Measurements from ENCODE around the gene TEX14. TPM values are rescaled to one million over a fixed set of nuclear protein-coding genes. Genes with fewer than 3 reads are reported as not detected.

TEX14 gene
- polyA plus RNA-seq, 1 of the 3 experiments (the other 2 are of a cell fraction): 0.02 TPM

DNA sequence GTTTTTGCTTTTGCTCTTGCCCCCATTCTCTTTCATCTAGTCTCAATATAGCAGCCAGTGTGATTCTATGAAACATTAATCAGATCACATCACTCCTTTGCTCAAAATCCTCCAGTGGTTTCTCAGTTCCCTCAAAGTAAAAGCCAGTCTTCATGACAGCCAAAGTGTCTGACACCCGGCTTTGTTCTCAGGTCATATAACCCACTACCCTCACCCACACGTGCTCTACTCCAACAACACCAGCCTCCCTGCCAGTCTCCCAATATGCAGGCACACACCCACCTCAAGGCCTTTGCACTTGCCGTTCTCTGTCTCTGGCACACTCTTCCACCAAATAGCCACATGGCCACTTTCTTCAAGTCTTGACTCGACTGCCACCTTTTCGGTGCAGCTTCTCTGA lies 181.8 kb downstream of the TEX14 start:
- TF ChIP-seq RXRA (IDR thresholded peaks at IDR 0.05; ENCODE audit: borderline replicate concordance, low read depth) (no peak), FOXJ3 (CRISPR knock-in tag; IDR thresholded peaks at IDR 0.05) (no peak), SIN3A (IDR thresholded peaks at IDR 0.05; ENCODE audit: borderline replicate concordance, low read depth, low read length) (no peak), ELF1 (IDR thresholded peaks at IDR 0.05) (no peak), FOXM1 (IDR thresholded peaks at IDR 0.05; ENCODE audit: low read depth) (no peak), JUND (IDR thresholded peaks at IDR 0.05) (no peak), GATA2 (CRISPR knock-in tag; IDR thresholded peaks at IDR 0.05) (no peak)
- TF ChIP-seq, protein P1, sequence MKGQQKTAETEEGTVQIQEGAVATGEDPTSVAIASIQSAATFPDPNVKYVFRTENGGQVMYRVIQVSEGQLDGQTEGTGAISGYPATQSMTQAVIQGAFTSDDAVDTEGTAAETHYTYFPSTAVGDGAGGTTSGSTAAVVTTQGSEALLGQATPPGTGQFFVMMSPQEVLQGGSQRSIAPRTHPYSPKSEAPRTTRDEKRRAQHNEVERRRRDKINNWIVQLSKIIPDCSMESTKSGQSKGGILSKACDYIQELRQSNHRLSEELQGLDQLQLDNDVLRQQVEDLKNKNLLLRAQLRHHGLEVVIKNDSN (IDR thresholded peaks at IDR 0.05; ENCODE audit: borderline replicate concordance, low read depth): no peak
- TF ChIP-seq, protein P2, sequence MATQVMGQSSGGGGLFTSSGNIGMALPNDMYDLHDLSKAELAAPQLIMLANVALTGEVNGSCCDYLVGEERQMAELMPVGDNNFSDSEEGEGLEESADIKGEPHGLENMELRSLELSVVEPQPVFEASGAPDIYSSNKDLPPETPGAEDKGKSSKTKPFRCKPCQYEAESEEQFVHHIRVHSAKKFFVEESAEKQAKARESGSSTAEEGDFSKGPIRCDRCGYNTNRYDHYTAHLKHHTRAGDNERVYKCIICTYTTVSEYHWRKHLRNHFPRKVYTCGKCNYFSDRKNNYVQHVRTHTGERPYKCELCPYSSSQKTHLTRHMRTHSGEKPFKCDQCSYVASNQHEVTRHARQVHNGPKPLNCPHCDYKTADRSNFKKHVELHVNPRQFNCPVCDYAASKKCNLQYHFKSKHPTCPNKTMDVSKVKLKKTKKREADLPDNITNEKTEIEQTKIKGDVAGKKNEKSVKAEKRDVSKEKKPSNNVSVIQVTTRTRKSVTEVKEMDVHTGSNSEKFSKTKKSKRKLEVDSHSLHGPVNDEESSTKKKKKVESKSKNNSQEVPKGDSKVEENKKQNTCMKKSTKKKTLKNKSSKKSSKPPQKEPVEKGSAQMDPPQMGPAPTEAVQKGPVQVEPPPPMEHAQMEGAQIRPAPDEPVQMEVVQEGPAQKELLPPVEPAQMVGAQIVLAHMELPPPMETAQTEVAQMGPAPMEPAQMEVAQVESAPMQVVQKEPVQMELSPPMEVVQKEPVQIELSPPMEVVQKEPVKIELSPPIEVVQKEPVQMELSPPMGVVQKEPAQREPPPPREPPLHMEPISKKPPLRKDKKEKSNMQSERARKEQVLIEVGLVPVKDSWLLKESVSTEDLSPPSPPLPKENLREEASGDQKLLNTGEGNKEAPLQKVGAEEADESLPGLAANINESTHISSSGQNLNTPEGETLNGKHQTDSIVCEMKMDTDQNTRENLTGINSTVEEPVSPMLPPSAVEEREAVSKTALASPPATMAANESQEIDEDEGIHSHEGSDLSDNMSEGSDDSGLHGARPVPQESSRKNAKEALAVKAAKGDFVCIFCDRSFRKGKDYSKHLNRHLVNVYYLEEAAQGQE (IDR thresholded peaks at IDR 0.05; ENCODE audit: low read depth, low read length): no peak
- Histone ChIP-seq H3K9me3 (no peaks in the 10 kb centered on the region), H3K27ac (ENCODE audit: low read depth in 2 of 2, low read length in 1 of 2) (no peak overlapping the region), H3K4me2 (no peak overlapping the region), H3K4me1 (ENCODE audit: control insufficient read depth in 1 of 2, insufficient read depth in 2 of 2, low read depth in 1 of 2, low read length in 1 of 2) (peaks cover 7 to 19% of the 10 kb centered on the region in 2 experiments; a peak in 1 of 4 replicates), H3K79me2 (ENCODE audit: insufficient read depth) (peaks cover 19% of the 10 kb centered on the region), H2AFZ (ENCODE audit: low read depth) (no peak overlapping the region), H3K27me3 (ENCODE audit: insufficient read depth) (no peaks in the 10 kb centered on the region), H3K4me3 (ENCODE audit: low read depth in 2 of 2, low read length in 1 of 2) (no peak overlapping the region), H3K36me3 (replicated peaks in 1 of 2; ENCODE audit: control insufficient read depth in 1 of 2, insufficient read depth in 2 of 2, low read length in 1 of 2) (peaks cover 43 to 69% of the 10 kb centered on the region in 2 experiments), H4K20me1 (ENCODE audit: insufficient read depth) (no peaks in the 10 kb centered on the region; the same call in 1 of the 2 replicates), H3F3A (replicated peaks; ENCODE audit: insufficient read depth) (peaks cover 3% of the 10 kb centered on the region), H3K9me2 (no peaks in the 10 kb centered on the region), H3K9ac (no peak overlapping the region)
- POLR2A ChIA-PET: no interaction called here
- WGBS (ENCODE audit: low lambda C conversion rate): 93% methylated on average over 5 of the region's 5 CpGs
- no peak for DNase-seq
- CTCF ChIA-PET: interaction anchor here (0.7 kb wide), 1 partner anchor 9 kb away, joined by 3 read pairs; no protein-coding TSS in a partner anchor

DNA sequence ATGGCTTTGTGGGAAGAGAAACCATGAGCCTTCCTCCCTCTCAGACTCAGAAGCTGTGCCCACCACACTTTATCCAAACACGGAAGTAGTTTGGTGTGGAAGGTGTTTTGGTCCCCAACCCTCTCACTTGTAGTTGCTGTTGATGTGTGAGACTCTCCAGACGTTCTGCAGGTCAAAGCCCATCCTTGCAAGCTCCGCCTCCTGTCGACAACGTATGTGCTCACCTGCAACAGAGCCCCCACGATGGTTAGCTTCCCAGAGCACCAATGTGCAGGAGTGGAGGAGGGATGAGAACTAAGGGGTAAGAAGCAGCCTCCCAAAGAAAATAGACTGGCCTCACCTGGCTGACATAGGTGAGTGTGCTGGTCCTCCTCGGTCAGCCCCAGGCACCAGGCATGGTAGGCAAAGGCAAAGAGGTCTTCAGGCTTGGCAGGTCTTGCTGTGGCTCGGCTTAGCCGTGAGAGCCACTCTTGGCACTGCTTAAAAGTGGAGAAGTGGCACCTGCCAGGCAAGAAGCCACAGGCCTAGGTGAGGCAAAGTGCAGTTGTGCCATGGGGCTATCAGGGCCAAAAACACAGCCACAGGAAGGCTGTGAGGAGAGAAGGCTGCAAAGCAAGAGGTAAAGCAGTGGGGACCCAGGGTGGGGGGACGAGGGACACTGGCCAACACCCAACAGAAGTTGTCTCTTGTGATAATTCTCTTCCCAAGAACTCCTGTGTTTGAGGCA lies 183.3 kb downstream of the TEX14 start:
- H4K20me1 ChIP-seq (ENCODE audit: insufficient read depth): no peaks in the 10 kb centered on the region; the same call in 1 of the 2 replicates
- DNase-seq: no peak
- H3K36me3 ChIP-seq (replicated peaks in 1 of 2; ENCODE audit: control insufficient read depth in 1 of 2, insufficient read depth in 2 of 2, low read length in 1 of 2): peaks cover 44 to 84% of the 10 kb centered on the region in 2 experiments
- no peaks in the 10 kb centered on the region for H3K27me3 ChIP-seq (ENCODE audit: insufficient read depth)
- H3K9me2 ChIP-seq: no peaks in the 10 kb centered on the region
- 86% methylated on average over 10 of the region's 10 CpGs for WGBS (ENCODE audit: low lambda C conversion rate)
- H3F3A ChIP-seq (replicated peaks; ENCODE audit: insufficient read depth): no peaks in the 10 kb centered on the region
- H3K4me3 ChIP-seq (ENCODE audit: low read depth in 2 of 2, low read length in 1 of 2): no peak overlapping the region
- ChIA-PET CTCF (interaction anchor here (1.3 kb wide), 1 partner anchor 10 kb away, joined by 7 read pairs; no protein-coding TSS in a partner anchor), POLR2A (interaction anchor here (1.3 kb wide), 1 partner anchor 10 kb away, joined by 4 read pairs; no protein-coding TSS in a partner anchor)
- no peak overlapping the region for H3K4me2 ChIP-seq
- no peak for TF ChIP-seq YY1 (IDR thresholded peaks at IDR 0.05; ENCODE audit: low read depth)
- no peak for TF ChIP-seq RFX5 (IDR thresholded peaks at IDR 0.05; ENCODE audit: low read length)
- no peak for TF ChIP-seq FOXM1 (IDR thresholded peaks at IDR 0.05; ENCODE audit: low read depth)
- no peak for TF ChIP-seq NFIC (IDR thresholded peaks at IDR 0.05; ENCODE audit: borderline replicate concordance)
- TF ChIP-seq, protein P3, sequence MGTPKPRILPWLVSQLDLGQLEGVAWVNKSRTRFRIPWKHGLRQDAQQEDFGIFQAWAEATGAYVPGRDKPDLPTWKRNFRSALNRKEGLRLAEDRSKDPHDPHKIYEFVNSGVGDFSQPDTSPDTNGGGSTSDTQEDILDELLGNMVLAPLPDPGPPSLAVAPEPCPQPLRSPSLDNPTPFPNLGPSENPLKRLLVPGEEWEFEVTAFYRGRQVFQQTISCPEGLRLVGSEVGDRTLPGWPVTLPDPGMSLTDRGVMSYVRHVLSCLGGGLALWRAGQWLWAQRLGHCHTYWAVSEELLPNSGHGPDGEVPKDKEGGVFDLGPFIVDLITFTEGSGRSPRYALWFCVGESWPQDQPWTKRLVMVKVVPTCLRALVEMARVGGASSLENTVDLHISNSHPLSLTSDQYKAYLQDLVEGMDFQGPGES (IDR thresholded peaks at IDR 0.05; ENCODE audit: low read depth, low read length): no peak
- no peak for TF ChIP-seq SMC3 (IDR thresholded peaks at IDR 0.05; ENCODE audit: low read depth, low read length)
- TF ChIP-seq RAD21 (IDR thresholded peaks at IDR 0.05; ENCODE audit: low read length): no peak
- TF ChIP-seq POLR2AphosphoS5 (IDR thresholded peaks at IDR 0.05; ENCODE audit: low read depth, low read length): no peak
- no peak for TF ChIP-seq JUND (IDR thresholded peaks at IDR 0.05)
- TF ChIP-seq TCF12 (IDR thresholded peaks at IDR 0.05): no peak
- TF ChIP-seq SIN3A (IDR thresholded peaks at IDR 0.05; ENCODE audit: borderline replicate concordance, low read depth, low read length): no peak
- no peak for TF ChIP-seq GATA2 (CRISPR knock-in tag; IDR thresholded peaks at IDR 0.05)
- H3K9ac ChIP-seq: no peak overlapping the region
- H3K79me2 ChIP-seq (ENCODE audit: insufficient read depth): peaks cover 14% of the 10 kb centered on the region
- no peak overlapping the region for H2AFZ ChIP-seq (ENCODE audit: low read depth)
- H3K4me1 ChIP-seq (ENCODE audit: control insufficient read depth in 1 of 2, insufficient read depth in 2 of 2, low read depth in 1 of 2, low read length in 1 of 2): peaks cover 7 to 11% of the 10 kb centered on the region in 2 experiments; a peak in 1 of 4 replicates
- H3K27ac ChIP-seq (ENCODE audit: low read depth in 2 of 2, low read length in 1 of 2): no peak overlapping the region
- H3K9me3 ChIP-seq: no peaks in the 10 kb centered on the region

All from SK-N-SH (cell line).